GM12878 (cell line): Measurements from ENCODE around the gene MCM5. TPM values are rescaled to one million over a fixed set of nuclear protein-coding genes. Genes with fewer than 3 reads are reported as not detected.

Experiments
- ATAC-seq: fragments of 200-7000 bp; cut with Tn5 transposase; 3 replicates; pipeline ENCODE4 v1.9.1; 2020; ENCODE audit warnings: mild to moderate bottlenecking, moderate library complexity
- BruUV-seq: library from RNA; stranded (reverse); fragments of 400-500 nt; replicated peaks from 2 replicates; lab custom pipeline; 2021; lab: Mats Ljungman, UMichigan
- CTCF ChIA-PET: fragments of 300-600 bp; sonication (Branson Sonifier 250); formaldehyde crosslinking; extraction: SDS; loops from one replicate; lab custom pipeline; 2021; ENCODE audit warnings: inconsistent platforms; lab: Yijun Ruan, JAX
- POLR2A ChIA-PET: fragments of 350-600 bp; formaldehyde crosslinking; extraction: SDS; loops from one replicate; lab custom pipeline; 2021; ENCODE audit warnings: inconsistent platforms; lab: Charles Lee
- RAD21 ChIA-PET: fragments of 300-600 bp; sonication (Branson Sonifier 250); formaldehyde crosslinking; loops from one replicate; lab custom pipeline; 2023; ENCODE audit warnings: antibody characterized with exemption; ENCODE audit not compliant: unreplicated experiment; lab: Charles Lee
- SMC1A ChIA-PET: fragments of 300-600 bp; sonication (Branson Sonifier 250); formaldehyde crosslinking; loops from one replicate; lab custom pipeline; 2023; ENCODE audit not compliant: unreplicated experiment, uncharacterized antibody; lab: Charles Lee
- DNase-seq: peaks from one replicate; pipeline ENCODE4 v3.0.0-alpha.2; 2011; ENCODE audit warnings: low read depth, low spot score
- FAIRE-seq: peaks from 3 replicates; lab custom pipeline; 2011; peaks lifted over from hg19 to GRCh38; lab: Jason Lieb, UNC
- H2AFZ ChIP-seq: 2 replicates; pipeline ENCODE4 v1.6.0; 2011; ENCODE audit warnings: low read depth, low read length, control low read depth; ENCODE audit not compliant: control insufficient read depth
- H3K27ac ChIP-seq: 2 replicates; pipeline ENCODE4 v1.5.1; 2011; ENCODE audit warnings: control low read depth; ENCODE audit not compliant: control insufficient read depth, insufficient read depth
- H3K27me3 ChIP-seq, 2 experiments: replicated peaks in 1 of 2; 2 replicates each; pipeline versions ENCODE4 v1.6.0 to v1.6.1; 2011; ENCODE audit warnings: low read length in 1 of 2; ENCODE audit not compliant: control insufficient read depth in 2 of 2, insufficient read depth in 2 of 2
- H3K36me3 ChIP-seq, 2 experiments: 2 replicates each; pipeline ENCODE4 v1.5.1; 2011; ENCODE audit warnings: low read length in 1 of 2; ENCODE audit not compliant: control insufficient read depth in 2 of 2, insufficient read depth in 2 of 2
- H3K4me1 ChIP-seq: 2 replicates; pipeline ENCODE4 v1.6.1; 2011; ENCODE audit warnings: mild to moderate bottlenecking, low read length, moderate library complexity, mixed read lengths; ENCODE audit not compliant: control insufficient read depth, insufficient read depth
- H3K4me2 ChIP-seq: 2 replicates; pipeline ENCODE4 v1.6.0; 2011; ENCODE audit warnings: control low read depth; ENCODE audit not compliant: control insufficient read depth, insufficient read depth
- H3K4me3 ChIP-seq: fragments of 200-600 bp; sonication (generic); 2 replicates; pipeline ENCODE4 v1.5.1; 2016
- H3K79me2 ChIP-seq: 2 replicates; pipeline ENCODE4 v1.6.0; 2011; ENCODE audit warnings: low read length; ENCODE audit not compliant: control insufficient read depth, insufficient read depth
- H3K9ac ChIP-seq: 2 replicates; pipeline ENCODE4 v1.8.0; 2011; ENCODE audit warnings: low read length, control low read depth, mixed read lengths; ENCODE audit not compliant: control insufficient read depth, insufficient read depth
- H3K9me3 ChIP-seq: replicated peaks from 3 replicates; pipeline ENCODE4 v1.5.1; 2011; ENCODE audit warnings: mild to moderate bottlenecking, low read length; ENCODE audit not compliant: control insufficient read depth, insufficient read depth
- H4K20me1 ChIP-seq: 2 replicates; pipeline ENCODE4 v1.6.0; 2011; ENCODE audit not compliant: control insufficient read depth, insufficient read depth
- CHD1 ChIP-seq: IDR thresholded peaks from 2 replicates; pipeline ENCODE4 v1.6.1; 2012; ENCODE audit warnings: low read depth, low read length, improper control_type of control experiment
- EED ChIP-seq: sonication (generic); IDR thresholded peaks from 2 replicates; pipeline ENCODE4 v1.6.1; 2016; ENCODE audit warnings: antibody characterized with exemption, low read depth
- NFIC ChIP-seq: IDR thresholded peaks from 2 replicates; pipeline ENCODE4 v1.6.1; 2012; ENCODE audit warnings: low read depth, mild to moderate bottlenecking, inconsistent platforms, low read length, moderate library complexity
- SMAD1 ChIP-seq: fragments of 450-650 bp; IDR thresholded peaks from 2 replicates; pipeline ENCODE4 v1.6.1; 2018; ENCODE audit warnings: mild to moderate bottlenecking, low read depth; ENCODE audit not compliant: partially characterized antibody
- SREBF1 ChIP-seq: IDR thresholded peaks from 2 replicates; pipeline ENCODE4 v1.6.1; 2012; ENCODE audit warnings: mild to moderate bottlenecking, low read length
- YBX1 ChIP-seq: fragments of 450-650 bp; IDR thresholded peaks from 2 replicates; pipeline ENCODE4 v1.6.1; 2016; ENCODE audit warnings: antibody characterized with exemption
- ZNF384 ChIP-seq: IDR thresholded peaks from 2 replicates; pipeline ENCODE4 v1.6.1; 2012; ENCODE audit warnings: low read depth, mild to moderate bottlenecking, low read length, improper control_type of control experiment, borderline replicate concordance
- WGBS: methylation state at CpG from one replicate; pipeline ENCODE4 v1.1.6; 2016; ENCODE audit warnings: low lambda C conversion rate; ENCODE audit not compliant: insufficient replicate concordance, insufficient coverage; ENCODE audit errors: missing lambda C conversion rate; 5-methylcytosine and 5-hydroxymethylcytosine counted together
- in situ Hi-C: fragments of 300-500 bp; cut with MboI; formaldehyde crosslinking; loops from 9 replicates; pipeline ENCODE4 v1.14.3; 2018; ENCODE audit warnings: mixed read lengths
- intact Hi-C: fragments of 100-400 bp; cut with micrococcal nuclease; formaldehyde crosslinking; loops from one replicate; pipeline ENCODE4 v1.14.2; 2022; ENCODE audit not compliant: unreplicated experiment
- polyA plus RNA-seq, 11 experiments: library from polyadenylated mRNA; depleted of rRNA in 4 of 11; unstranded in 6 of 11; stranded (reverse) in 5 of 11; fragments of >200 nt; fragmentation: Nextera tagmentation in 4 of 11; fragmentation: Illumina TruSeq in 1 of 11; extraction: Ambion mirVana in 4 of 11; extraction: Trizol in 1 of 11; gene quantifications; 1 replicate in 1 of 11; 2 replicates in 10 of 11; pipeline versions ENCODE4 v1.2.1 to v1.2.3, GENCODE V29; 2011 to 2016; ENCODE audit warnings: inconsistent platforms in 2 of 11, missing spikeins in 2 of 11, low read depth in 1 of 11
- total RNA-seq, 4 experiments: library from RNA; depleted of rRNA in 3 of 4; stranded (reverse); fragments of >200 nt in 3 of 4; fragmentation: Illumina TruSeq in 1 of 4; extraction: Trizol in 1 of 4; gene quantifications; 2 replicates each; pipeline versions ENCODE4 v1.2.1 to v1.2.3, GENCODE V29; 2013 to 2021
- TF ChIP-seq, protein P1 (sequence below): IDR thresholded peaks from 2 replicates; pipeline ENCODE4 v1.6.1; 2011; ENCODE audit warnings: low read depth, mild to moderate bottlenecking, low read length, moderate library complexity, borderline replicate concordance; ENCODE audit errors: extremely low read depth
- TF ChIP-seq, protein P2 (sequence below): fragments of 450-650 bp; formaldehyde crosslinking; IDR thresholded peaks from 2 replicates; pipeline ENCODE4 v1.4.0; 2020; ENCODE audit warnings: mild to moderate bottlenecking, moderate library complexity

The MCM5 gene
- total and polyA plus RNA-seq, 10 of the 15 experiments (the other 5 are each of a cell fraction or from before 2014, with no cell fraction given): 14.1 to 360 (median 164) TPM

DNA sequence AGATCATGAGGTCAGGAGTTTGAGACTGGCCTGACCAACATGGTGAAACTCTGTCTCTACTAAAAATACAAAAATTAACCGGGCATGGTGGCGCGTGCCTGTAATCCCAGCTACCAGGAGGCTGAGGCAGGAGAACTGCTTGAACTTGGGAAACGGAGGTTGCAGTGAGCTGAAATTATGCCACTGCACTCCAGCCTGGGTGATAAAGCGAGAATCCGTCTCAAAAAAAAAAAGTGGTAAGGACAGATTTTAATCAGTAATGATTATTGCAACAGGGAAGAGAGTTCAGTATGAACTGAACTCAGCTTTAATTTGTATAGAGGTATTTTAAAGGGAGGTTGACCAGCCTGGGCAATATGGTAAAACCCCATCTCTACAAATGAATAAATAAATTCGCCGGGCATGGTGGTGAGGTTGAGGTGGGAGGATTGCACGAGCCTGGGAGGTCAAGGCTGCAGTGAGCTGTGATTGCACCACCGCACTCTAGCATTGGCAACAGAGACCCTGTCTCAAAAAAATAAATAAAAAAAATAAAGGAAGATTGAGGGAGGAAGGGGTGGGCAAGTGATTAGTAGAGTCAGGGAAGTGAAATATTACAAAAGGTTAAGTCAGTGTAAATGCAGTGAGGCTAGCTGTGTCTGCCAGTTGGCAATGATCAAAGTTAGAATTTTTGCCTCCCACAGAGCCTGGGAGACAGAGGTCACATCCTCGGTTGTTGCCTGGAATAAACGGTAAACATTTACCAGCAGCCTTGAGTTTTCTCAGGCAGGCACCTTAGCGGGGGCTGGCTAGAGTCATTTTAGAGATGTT, 2.6 kb upstream of the MCM5 start:
- Histone ChIP-seq H3K36me3 (peaks cover 1 to 4% of the 10 kb centered on the region in 2 experiments; a peak in 1 of 4 replicates), H3K9me3 (no peaks in the 10 kb centered on the region), H3K4me2 (peak overlapping the region; percentile 15), H3K27ac (peak overlapping the region; percentile 68), H2AFZ (peak overlapping the region; percentile 51), H3K4me3 (no peak overlapping the region), H3K27me3 (no peaks in the 10 kb centered on the region), H4K20me1 (no peaks in the 10 kb centered on the region), H3K4me1 (peaks cover 37% of the 10 kb centered on the region), H3K79me2 (peaks cover 28% of the 10 kb centered on the region), H3K9ac (no peak overlapping the region)
- TF ChIP-seq EED: no peak
- TF ChIP-seq YBX1: no peak
- TF ChIP-seq ZNF384: peak; percentile 24; the same call in 1 of the 2 replicates
- ChIA-PET SMC1A (interaction anchor here (0.7 to 8.6 kb wide), 11 partner anchors 12 to 766 kb away, joined by 3 to 79 read pairs (median 5); partner anchors contain the start of genes APOL3 and HMOX1), POLR2A (interaction anchor here (0.6 to 4.8 kb wide), 8 partner anchors 13 to 34 kb away, joined by 3 to 46 read pairs (median 4); no protein-coding TSS in a partner anchor), RAD21 (interaction anchor here (0.7 to 4.8 kb wide), 9 partner anchors 12 to 87 kb away, joined by 4 to 29 read pairs (median 5); partner anchors contain the start of gene HMOX1), CTCF (interaction anchor here (0.6 to 4.1 kb wide), 8 partner anchors 10 to 266 kb away, joined by 3 to 26 read pairs (median 5); no protein-coding TSS in a partner anchor)
- in situ Hi-C loops: loop anchor here (25.0 kb wide), 1 partner anchor 1815 kb away; the partner anchor contains the start of gene SSTR3
- intact Hi-C loops: no loop called here
- BruUV-seq: no TSS peak
- no peak for ATAC-seq
- DNase-seq: no peak
- FAIRE-seq: no peak
- 25% methylated on average over 13 of the region's 13 CpGs for WGBS

DNA sequence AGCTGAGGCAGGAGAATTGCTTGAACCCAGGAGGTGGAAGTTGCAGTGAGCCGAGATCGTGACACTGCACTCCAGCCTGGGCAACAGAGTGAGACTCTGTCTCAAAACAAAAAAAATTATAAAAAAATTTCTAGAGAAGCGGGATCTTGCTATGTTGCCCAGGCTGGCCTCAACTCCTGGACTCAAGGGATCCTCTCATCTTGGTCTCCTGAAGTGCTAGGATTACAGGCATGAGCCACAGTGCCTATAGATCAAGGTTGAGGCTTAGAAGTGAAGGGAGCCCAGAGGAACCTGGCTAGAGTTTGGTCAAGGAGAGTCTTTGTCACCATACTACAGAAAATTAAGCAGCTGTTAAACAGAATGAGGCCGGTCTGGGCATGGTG, 1.4 kb upstream of the MCM5 start:
- peaks cover 38% of the 10 kb centered on the region for H3K4me1 ChIP-seq
- no peaks in the 10 kb centered on the region for H4K20me1 ChIP-seq
- peaks cover 4 to 5% of the 10 kb centered on the region in 2 experiments; a peak in 2 of 4 replicates for H3K36me3 ChIP-seq
- H3K27me3 ChIP-seq: no peaks in the 10 kb centered on the region
- H3K4me3 ChIP-seq: no peak overlapping the region
- intact Hi-C loops: no loop called here
- no peaks in the 10 kb centered on the region for H3K9me3 ChIP-seq
- FAIRE-seq (no peak), ATAC-seq (no peak), DNase-seq (no peak)
- in situ Hi-C loops: loop anchor here (25.0 kb wide), 1 partner anchor 1814 kb away; the partner anchor contains the start of gene SSTR3
- POLR2A ChIA-PET: interaction anchor here (1.2 to 4.8 kb wide), 4 partner anchors 11 to 48 kb away, joined by 3 to 46 read pairs (median 10); no protein-coding TSS in a partner anchor
- BruUV-seq: no TSS peak
- H3K27ac ChIP-seq: peak overlapping the region; percentile 90; the same call in 1 of the 2 replicates
- RAD21 ChIA-PET: interaction anchor here (0.6 to 4.8 kb wide), 2 partner anchors 11 to 27 kb away, joined by 6 to 29 read pairs; no protein-coding TSS in a partner anchor
- peak overlapping the region; percentile 87; the same call in 1 of the 2 replicates for H3K9ac ChIP-seq
- H3K79me2 ChIP-seq: peaks cover 38% of the 10 kb centered on the region
- peak overlapping the region; percentile 72 for H3K4me2 ChIP-seq
- SMC1A ChIA-PET: interaction anchor here (1.1 to 8.6 kb wide), 8 partner anchors 8 to 762 kb away, joined by 3 to 79 read pairs (median 7); partner anchors contain the start of genes APOL3 and HMOX1
- no peak overlapping the region for H2AFZ ChIP-seq
- 100% methylated on average over 4 of the region's 4 CpGs for WGBS
- CTCF ChIA-PET: interaction anchor here (1.0 to 4.1 kb wide), 6 partner anchors 12 to 48 kb away, joined by 3 to 26 read pairs (median 4); no protein-coding TSS in a partner anchor
- TF ChIP-seq, protein P1, sequence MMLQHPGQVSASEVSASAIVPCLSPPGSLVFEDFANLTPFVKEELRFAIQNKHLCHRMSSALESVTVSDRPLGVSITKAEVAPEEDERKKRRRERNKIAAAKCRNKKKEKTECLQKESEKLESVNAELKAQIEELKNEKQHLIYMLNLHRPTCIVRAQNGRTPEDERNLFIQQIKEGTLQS: no peak
- TF ChIP-seq SMAD1 (no peak), NFIC (no peak), SREBF1 (no peak), CHD1 (no peak)
- TF ChIP-seq, protein P2, sequence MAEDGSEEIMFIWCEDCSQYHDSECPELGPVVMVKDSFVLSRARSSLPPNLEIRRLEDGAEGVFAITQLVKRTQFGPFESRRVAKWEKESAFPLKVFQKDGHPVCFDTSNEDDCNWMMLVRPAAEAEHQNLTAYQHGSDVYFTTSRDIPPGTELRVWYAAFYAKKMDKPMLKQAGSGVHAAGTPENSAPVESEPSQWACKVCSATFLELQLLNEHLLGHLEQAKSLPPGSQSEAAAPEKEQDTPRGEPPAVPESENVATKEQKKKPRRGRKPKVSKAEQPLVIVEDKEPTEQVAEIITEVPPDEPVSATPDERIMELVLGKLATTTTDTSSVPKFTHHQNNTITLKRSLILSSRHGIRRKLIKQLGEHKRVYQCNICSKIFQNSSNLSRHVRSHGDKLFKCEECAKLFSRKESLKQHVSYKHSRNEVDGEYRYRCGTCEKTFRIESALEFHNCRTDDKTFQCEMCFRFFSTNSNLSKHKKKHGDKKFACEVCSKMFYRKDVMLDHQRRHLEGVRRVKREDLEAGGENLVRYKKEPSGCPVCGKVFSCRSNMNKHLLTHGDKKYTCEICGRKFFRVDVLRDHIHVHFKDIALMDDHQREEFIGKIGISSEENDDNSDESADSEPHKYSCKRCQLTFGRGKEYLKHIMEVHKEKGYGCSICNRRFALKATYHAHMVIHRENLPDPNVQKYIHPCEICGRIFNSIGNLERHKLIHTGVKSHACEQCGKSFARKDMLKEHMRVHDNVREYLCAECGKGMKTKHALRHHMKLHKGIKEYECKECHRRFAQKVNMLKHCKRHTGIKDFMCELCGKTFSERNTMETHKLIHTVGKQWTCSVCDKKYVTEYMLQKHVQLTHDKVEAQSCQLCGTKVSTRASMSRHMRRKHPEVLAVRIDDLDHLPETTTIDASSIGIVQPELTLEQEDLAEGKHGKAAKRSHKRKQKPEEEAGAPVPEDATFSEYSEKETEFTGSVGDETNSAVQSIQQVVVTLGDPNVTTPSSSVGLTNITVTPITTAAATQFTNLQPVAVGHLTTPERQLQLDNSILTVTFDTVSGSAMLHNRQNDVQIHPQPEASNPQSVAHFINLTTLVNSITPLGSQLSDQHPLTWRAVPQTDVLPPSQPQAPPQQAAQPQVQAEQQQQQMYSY (CRISPR knock-in tag): no peak
